DOHH2 (cell line): ENCODE measurements around the gene UNKL.

Experiments used
- EZH2phosphoT487 ChIP-seq: fragments of 200-600 bp; sonication (generic); IDR thresholded peaks from 2 replicates; pipeline ENCODE4 v1.6.1; 2017; ENCODE audit warnings: borderline replicate concordance, mild to moderate bottlenecking, antibody characterized with exemption, low read length, moderate library complexity, mixed read lengths
- TF ChIP-seq, protein P1 (sequence below): fragments of 200-600 bp; sonication (generic); IDR thresholded peaks from one replicate; pipeline ENCODE4 v1.5.1; 2014; ENCODE audit warnings: antibody characterized with exemption, mild to moderate bottlenecking, low read depth, low read length; ENCODE audit not compliant: poor library complexity, severe bottlenecking

DNA sequence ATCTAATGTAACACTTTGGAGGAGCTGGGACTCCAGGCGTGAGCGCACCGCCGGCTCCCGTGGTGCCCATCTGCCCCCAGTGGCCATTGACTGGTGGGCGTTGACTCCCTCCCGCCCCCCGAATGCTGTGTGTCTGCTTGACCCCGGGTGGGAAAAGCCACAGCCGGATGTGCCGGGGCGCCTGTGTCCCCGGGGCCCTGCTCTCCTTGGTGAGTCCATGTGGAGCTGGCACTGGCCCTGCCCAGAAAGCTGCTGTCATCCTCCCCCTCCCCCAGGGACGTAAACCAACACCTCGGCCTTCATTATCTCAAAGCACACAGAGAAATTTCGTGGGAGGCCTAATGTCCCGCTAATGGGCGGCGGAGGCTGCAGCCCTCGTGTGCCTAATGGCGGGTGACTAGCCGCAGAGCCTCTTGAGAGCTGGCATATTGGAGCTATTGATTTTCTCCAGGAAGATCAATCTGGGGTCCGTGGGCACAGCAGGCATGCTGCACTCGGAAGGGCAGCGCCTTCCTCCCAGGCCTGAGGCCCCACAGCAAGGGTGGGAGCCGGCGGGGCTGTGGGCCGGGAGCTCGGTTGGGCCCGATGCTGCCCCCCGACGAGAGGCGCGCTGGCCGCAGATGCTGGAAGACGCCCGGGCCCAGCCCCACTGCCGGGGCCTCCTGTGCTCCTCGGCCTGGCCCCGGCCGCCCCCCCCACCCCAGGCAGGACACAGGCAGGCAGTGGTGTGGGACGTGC is 12.4 kb upstream of the UNKL start:
- TF ChIP-seq, protein P1, sequence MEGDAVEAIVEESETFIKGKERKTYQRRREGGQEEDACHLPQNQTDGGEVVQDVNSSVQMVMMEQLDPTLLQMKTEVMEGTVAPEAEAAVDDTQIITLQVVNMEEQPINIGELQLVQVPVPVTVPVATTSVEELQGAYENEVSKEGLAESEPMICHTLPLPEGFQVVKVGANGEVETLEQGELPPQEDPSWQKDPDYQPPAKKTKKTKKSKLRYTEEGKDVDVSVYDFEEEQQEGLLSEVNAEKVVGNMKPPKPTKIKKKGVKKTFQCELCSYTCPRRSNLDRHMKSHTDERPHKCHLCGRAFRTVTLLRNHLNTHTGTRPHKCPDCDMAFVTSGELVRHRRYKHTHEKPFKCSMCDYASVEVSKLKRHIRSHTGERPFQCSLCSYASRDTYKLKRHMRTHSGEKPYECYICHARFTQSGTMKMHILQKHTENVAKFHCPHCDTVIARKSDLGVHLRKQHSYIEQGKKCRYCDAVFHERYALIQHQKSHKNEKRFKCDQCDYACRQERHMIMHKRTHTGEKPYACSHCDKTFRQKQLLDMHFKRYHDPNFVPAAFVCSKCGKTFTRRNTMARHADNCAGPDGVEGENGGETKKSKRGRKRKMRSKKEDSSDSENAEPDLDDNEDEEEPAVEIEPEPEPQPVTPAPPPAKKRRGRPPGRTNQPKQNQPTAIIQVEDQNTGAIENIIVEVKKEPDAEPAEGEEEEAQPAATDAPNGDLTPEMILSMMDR, result no peak
- no peak for TF ChIP-seq EZH2phosphoT487
